ENCODE measurements around the gene PTBP3. TPM values are rescaled to one million over a fixed set of nuclear protein-coding genes. Genes with fewer than 3 reads are reported as not detected.

Gene PTBP3
- total RNA-seq, 1 donor from 2014 or later = 21.3 TPM

DNA sequence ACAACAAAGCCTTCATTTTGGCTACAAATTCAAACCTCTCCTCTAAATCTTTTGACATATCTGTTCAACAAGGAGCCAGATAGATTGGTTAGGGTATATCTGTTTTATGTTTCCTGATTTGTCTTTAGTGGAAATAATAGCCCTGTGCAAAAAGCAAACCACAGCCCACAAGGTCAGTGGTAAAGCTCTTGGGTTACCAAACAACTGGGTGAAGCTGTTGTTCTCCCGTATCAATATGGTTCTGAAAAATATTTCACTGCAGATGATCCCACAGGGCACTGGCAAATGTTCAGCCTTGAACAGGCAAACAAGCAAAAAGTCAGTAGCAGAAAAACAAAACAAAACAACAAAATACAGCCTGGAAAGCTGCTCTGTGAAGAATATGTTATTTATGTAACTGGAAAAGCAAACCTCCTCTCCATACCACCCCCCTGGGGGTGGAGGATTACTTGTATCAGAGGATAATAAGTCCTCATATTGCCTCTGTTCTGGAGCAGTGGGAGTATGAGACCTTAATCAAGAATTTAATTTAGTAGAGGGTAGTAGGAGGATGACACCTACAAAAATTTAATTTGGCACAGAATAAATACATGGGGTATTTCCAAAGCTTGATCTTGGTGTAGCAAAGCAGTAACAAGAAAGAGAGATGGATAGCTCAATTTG is 20.8 kb upstream of the PTBP3 start:
- no peak for DNase-seq (ENCODE audit: low spot score in 2 of 2)
- TF ChIP-seq CTCF (IDR thresholded peaks at IDR 0.05) = no peak
- Histone ChIP-seq H3K27me3 (no peaks in the 10 kb centered on the region), H3K4me3 (no peak overlapping the region), H3K27ac (no peak overlapping the region), H3K36me3 (no peaks in the 10 kb centered on the region), H3K4me1 (no peaks in the 10 kb centered on the region), H3K9me3 (no peaks in the 10 kb centered on the region)
- intact Hi-C loops (cut with DNase I) = no loop called here

DNA sequence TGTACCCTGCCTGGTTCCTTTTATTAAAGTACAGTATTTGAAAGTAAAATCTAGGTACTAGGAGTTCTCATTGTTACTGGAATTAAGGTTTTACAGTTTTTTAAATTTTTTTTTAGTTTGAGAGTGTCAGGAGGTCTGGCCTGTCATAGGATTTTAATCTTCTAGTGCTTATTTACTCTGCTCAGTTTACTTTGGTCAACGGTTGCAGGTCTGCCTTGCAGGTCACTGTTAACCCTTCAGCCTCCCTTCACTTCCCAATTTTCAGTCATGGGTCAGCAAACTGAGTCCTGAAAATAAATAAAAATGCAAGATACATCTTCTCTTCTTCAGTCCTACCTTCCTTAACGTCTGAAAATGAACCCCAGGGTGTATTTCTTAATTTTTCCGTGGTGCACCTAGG is 18.8 kb upstream of the PTBP3 start:
- H3K27ac ChIP-seq = no peak overlapping the region
- no peak for TF ChIP-seq CTCF (IDR thresholded peaks at IDR 0.05)
- no peak for DNase-seq (ENCODE audit: low spot score in 2 of 2)
- H3K27me3 ChIP-seq = no peaks in the 10 kb centered on the region
- intact Hi-C loops (cut with DNase I) = no loop called here
- H3K4me3 ChIP-seq = no peak overlapping the region
- H3K36me3 ChIP-seq = no peaks in the 10 kb centered on the region
- H3K9me3 ChIP-seq = no peaks in the 10 kb centered on the region
- no peaks in the 10 kb centered on the region for H3K4me1 ChIP-seq

DNA sequence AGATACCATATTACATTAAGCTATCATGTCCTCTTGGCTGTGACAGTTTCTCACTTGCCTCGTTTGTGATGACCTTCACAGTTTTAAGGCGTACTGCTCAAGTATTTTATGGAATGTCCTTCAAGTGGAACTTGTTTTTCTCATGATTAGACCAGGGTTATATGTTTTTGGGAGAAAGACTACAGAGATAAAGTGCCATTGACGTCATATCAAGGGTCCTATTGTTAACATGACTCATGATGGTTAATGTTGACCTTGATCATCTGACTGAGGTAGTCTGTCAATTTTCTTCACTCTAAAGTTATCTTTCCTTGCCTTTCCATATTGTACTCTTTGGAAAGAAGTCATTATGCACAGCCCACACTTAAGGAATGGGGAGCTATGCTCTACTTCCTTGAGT is 17.8 kb upstream of the PTBP3 start:
- H3K9me3 ChIP-seq = no peaks in the 10 kb centered on the region
- H3K27ac ChIP-seq = no peak overlapping the region
- no peak for DNase-seq (ENCODE audit: low spot score in 2 of 2)
- H3K27me3 ChIP-seq = no peaks in the 10 kb centered on the region
- no peak overlapping the region for H3K4me3 ChIP-seq
- intact Hi-C loops (cut with DNase I) = no loop called here
- H3K36me3 ChIP-seq = no peaks in the 10 kb centered on the region
- no peaks in the 10 kb centered on the region for H3K4me1 ChIP-seq
- TF ChIP-seq CTCF (IDR thresholded peaks at IDR 0.05) = no peak

DNA sequence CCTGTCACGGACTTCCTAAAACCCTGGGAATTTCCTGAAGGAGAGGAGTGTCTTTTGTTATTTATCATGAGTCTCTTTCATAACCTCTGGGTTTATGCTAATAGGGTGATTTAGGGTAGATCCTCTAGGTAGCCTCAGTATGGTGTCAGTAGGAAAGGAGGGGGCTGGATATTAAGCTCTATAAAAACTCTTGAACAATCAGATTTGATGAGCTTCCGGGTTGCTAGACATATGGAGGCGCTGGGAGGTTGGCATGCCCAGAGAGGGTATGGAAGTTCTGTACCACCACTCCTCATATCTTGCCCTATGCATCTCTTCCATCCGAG is 15.6 kb upstream of the PTBP3 start:
- intact Hi-C loops (cut with DNase I) = no loop called here
- TF ChIP-seq CTCF (IDR thresholded peaks at IDR 0.05) = no peak
- DNase-seq (ENCODE audit: low spot score in 2 of 2) = no peak
- no peak overlapping the region for H3K27ac ChIP-seq
- H3K4me1 ChIP-seq = no peaks in the 10 kb centered on the region
- H3K36me3 ChIP-seq = no peaks in the 10 kb centered on the region
- no peaks in the 10 kb centered on the region for H3K27me3 ChIP-seq
- no peaks in the 10 kb centered on the region for H3K9me3 ChIP-seq
- H3K4me3 ChIP-seq = peak overlapping the region; percentile 50 to 65

DNA sequence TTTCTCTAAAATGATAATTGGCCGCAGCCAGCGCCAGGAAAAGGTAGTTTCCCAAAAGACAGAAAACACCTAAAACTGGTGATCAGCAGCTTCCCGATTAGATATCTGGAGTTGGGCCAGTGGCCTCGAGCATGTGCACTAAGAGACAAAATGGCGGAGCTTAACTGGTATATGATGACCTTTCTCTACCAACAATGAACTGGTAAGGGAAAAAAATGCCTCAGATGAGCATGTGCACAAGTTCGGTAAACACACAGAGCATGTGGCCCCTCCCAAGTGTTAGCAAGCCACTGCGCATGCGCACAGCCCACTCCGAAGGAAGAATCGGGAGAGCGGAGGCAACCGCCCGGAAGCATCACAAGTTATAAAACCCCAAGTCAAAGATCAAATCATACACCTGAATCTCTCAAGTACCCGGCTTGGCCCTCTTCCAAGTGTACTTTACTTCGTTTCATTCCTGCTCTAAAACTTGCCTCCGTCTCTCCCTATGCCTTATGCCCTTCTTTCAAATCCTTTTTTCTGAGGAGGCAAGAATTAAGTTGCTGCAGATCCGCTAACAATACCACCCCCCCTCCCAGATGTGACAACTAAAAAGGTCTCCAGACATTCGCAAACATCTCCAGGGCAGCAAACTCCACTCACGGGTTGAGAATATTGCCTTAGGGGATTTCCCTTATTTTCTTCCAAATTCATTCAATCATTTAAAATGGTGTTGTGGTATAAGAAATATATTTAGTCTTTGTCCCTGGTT is 15.0 kb upstream of the PTBP3 start:
- DNase-seq (ENCODE audit: low spot score in 2 of 2) = peak; percentile 17 to 82
- Histone ChIP-seq H3K9me3 (no peaks in the 10 kb centered on the region), H3K27ac (no peak overlapping the region), H3K27me3 (no peaks in the 10 kb centered on the region), H3K36me3 (no peaks in the 10 kb centered on the region), H3K4me1 (no peaks in the 10 kb centered on the region), H3K4me3 (peak overlapping the region; percentile 50 to 65)
- intact Hi-C loops (cut with DNase I) = no loop called here
- no peak for TF ChIP-seq CTCF (IDR thresholded peaks at IDR 0.05)
